NCI-H345 (cell line): ENCODE data around the gene AWAT1.
"Not testable (repeated sequence)": the region's sequence is repeated elsewhere in the genome, so short reads cannot be mapped to it uniquely, and the experiment has no call there.

Experiments used
- DNase-seq: peaks from one replicate; lab custom pipeline; 2025; lab: John Stamatoyannopoulos, UW

The AWAT1 gene

DNA sequence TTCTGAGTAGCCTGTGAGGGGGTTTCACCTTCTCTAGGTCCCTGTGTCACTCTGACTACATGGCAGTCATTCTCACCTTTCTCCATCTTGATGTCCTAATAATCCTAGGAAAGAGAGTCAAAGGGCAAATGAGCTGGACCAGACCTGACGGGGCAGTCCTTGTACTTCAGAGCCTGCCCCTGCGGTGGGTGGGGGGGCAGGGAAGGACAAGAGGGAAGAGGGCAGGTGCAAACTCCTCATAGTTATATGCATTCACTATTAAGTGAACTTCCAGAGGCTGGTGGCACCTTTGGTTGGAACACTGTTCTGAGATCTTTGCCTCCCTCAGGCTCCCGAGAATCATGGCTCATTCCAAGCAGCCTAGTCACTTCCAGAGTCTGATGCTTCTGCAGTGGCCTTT lies at the start of gene AWAT1:
Gene AWAT1, plus strand, starts transcription at position 301 of the 400 bp plus-strand sequence. Its CDS starts 41 bp downstream, at position 342.
- no peak for DNase-seq

DNA sequence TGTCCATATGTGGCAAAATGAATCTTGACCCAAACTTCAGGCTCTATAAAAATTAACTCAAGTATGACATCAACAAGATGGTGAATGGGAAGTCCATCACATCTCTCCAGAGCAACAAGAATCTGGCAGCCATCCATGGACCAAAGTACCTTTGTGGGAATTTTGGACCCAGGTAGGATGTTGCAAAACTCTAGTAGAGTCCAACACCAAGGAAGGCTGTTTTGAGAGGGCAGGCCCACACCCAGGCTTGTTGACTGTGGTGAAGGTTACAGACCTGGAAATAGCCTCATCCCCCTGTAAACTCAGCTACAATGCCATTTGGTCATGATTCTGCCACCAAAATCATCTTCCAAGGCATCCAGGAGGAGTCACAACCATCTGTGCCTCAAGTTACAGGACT lies 44.2 kb upstream of the AWAT1 start:
- no peak for DNase-seq

DNA sequence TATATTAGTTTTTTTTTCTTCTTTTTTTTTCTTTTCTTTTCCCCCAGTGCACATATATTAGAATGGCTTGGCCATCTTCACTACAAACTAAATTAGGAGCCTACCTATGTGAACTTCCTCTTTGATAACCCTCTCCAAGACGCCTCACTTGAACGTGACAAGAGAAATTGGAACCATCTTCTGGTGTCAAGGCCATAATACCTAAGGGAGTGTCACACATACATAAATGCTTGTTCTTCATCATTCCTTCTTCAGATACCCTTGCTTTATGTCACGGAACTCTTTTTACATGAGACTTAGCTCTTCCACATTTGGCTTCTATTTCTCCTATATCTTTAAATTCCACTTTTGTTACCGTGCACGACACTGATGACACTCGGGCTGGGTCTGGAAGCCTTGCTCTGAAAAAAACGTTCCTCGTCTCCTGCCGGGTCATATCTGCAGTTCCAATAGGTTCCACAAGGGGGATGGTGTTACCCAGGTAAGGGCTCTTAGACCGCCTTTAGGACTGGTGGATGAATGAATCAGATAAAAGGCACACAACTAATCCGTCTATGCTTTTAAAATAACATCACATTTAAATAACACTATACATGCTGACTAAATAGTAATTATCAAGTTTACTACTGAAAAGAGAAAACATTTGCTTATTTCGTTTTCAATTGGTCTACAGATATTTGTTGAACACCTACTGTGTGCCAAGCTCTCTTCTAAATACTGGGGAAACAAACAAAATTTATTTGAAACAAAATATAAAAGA lies 37.3 kb upstream of the AWAT1 start:
- DNase-seq = peak; percentile 65

DNA sequence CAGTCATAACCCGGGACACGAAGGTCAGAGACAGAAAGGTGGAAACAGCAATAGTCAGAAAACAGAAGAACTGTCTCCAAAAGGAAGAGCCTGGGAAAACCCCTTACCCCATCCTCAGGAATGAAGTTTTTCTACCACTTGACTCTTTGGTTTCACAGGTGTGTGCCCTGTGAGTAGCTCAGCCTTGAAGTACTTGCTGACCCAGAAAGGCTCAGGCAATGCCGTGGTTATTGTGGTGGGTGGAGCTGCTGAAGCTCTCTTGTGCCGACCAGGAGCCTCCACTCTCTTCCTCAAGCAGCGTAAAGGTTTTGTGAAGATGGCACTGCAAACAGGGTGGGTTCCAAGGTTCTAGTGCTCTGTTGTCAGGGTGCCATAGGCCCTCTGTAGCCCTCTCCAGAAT lies 32.7 kb upstream of the AWAT1 start:
- no peak for DNase-seq

DNA sequence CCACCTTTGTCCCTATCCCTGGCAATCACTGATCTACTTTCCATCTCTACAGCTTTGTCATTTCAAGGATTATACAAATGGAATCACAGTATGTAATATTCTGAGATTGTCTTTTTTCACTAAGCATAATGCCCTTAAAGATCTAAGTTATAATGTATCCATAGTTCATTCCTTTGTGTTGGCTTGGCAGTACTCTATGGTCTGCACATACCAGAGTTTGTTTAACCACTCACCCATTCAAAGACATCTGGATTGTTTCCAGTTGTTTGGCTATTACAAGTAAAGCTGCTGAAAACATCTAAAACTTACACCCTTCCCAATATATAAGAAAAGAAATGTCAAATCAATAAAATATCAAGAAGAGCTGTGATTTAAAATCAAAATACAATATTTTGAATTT lies 26.0 kb upstream of the AWAT1 start:
- DNase-seq = peak; percentile 43

DNA sequence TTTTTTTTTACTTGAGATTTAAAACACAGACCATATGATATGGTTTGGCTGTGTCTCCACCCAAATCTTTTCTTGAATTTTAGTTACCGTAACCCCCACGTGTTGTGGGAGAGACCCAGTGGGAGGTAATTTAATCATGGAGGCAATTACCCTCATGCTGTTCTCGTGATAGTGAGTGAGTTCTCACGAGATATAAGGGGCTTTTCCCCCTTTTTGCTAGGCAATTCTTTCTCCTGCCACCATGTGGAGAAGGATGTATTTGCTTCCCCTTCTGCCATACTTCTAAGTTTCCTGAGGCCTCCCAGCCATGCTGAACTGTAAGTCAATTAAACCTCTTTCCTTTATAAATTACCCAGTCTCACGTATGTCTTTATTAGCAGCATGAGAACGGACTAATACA lies 24.9 kb upstream of the AWAT1 start:
- DNase-seq = peak; percentile 28

DNA sequence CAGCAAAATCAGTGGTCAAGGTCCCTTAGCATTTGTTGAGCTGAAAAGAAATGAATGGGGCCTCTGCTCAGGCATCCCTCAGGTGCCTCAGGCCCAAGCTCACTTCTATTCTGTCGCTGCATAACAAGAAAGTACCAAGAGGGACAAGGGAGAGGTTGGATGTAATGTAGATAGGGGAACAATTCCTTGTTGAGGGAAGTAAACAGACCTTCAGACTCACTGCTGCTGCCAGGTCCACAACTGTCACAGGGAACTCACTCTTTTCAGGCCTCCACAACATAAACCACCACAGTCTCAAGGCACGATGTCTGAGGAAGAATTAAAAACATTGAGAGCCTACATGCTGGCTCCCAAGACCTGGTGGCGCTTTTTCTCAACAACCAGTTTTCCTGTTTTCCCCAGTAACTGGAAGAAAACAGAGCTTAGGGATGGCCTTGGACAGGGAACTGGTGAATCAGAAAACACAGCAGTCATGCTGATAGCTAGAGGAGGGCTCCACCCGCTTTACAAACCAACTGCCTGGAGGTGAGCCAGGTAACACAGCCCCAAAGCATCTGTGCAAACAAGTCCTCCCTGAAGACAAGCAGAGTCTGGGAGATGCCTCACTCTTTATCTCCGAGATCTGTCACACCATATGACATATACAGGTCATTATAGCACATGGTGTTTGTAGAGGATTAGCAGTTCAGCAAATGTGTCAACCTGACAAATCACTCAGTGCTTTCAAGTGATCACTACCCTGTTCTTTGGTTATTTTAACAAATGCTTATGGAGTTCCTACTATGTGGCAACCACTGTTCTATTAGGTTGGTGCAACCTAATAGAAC lies 14.3 kb upstream of the AWAT1 start:
- peak; percentile 95 for DNase-seq

DNA sequence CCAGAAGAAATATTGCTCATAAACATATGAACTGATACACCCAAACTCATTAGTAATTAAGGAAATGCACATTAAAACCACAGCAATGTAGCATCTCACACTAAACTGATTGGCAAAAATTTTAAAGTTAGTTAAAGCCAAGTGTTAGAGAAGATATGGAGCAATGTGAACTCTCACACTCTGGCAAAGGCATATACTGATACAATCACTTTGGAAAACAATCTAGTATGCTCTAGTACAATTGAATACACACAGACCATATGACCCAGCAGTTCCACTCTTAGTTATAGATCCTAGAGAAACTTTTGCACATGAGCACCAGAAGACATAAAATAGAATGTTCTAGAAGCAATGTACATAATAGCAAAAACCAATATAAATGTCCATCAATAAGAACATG lies 8.4 kb upstream of the AWAT1 start:
- DNase-seq = no peak

DNA sequence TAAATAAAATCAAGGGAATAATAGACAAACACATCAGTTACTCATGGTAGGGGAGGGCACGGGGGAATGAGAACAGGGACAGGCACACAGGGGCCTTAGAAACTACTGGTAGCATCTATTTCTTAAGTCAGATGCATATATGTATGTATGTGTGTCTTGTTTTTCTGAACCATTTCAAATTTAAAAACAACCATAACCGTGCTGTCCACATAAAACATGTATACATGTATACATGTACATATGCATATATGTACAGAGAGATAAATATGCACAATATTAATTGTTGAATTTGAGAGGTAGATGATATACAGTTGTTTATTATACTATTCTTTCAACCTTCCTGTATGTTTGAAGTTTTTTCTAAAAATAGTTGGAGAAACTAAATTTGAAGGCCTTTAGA lies 7.8 kb upstream of the AWAT1 start:
- DNase-seq = no peak

DNA sequence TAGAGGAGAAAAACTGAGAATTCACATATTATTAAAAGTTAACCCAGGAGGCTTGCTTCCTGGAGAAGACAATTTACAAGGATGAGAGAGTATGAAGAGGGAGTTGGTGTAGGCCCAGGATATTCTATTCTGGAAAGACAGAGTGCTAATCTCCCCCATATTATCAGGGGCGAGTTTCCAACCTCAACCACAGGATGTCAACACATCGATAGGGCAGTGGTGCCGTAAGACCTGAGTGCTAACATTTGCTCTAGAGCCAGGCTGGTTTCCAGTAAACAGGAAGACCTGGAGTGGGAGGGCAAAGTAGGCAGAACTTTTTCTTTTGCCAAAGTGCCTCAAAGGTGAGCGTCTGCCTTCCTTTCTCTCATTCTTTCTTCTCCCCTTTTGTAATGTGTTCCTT lies 2.8 kb upstream of the AWAT1 start:
- DNase-seq = no peak

DNA sequence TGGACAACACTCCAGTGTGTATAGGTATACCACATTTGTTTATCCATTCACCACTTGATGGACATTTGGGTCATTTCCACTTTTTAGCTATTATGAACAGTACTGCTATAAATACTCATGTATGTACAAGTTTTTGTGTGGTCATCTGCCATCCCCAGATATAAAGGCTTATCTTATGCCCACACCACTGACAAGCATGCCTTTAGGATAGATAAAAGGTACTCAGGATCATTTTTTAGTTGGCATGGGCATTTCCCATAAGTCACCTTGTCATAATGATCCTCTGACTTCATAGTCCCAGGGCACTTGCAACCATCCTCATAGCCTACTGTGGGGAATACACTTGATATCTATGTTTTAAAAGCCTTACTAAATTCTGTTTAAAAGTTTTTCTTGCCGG lies 6.3 kb downstream of the AWAT1 start:
- DNase-seq = no peak

DNA sequence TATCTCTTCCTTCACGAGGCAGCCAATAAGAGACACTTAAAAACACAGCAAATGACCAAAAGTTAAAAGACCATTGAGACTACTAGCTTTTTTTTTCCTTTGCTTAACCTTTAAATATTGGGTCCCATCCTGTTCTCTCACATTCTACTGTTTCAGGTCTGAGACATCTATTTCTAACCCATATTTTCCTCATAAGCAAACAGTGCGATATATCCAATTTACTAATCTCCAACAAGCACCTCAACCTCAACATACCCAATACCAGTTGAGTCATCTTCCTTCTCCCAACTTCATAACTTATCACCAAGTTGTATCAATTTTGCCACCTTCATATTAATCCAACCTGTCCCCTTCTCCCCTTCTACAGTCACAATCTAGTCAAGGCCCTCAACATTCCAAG lies 7.0 kb downstream of the AWAT1 start:
- no peak for DNase-seq

DNA sequence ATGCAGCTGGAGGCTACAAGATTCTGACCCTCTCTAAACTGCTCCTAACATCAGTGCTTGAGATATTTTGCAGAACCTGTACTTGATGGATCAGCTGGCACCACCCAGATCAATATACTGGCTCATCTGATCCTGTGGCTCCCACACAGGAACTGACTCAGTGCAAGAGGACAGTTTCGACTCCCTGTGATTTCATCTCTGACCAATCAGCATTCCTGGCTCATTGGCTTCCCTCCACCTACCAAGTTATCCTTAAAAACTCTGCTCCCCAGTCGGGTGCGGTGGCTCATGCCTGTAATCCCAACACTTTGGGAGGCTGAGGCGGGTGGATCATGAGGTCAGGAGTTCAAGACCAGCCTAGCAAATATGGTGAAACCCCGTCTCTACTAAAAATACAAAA lies 9.1 kb downstream of the AWAT1 start:
- not testable (repeated sequence) for DNase-seq

DNA sequence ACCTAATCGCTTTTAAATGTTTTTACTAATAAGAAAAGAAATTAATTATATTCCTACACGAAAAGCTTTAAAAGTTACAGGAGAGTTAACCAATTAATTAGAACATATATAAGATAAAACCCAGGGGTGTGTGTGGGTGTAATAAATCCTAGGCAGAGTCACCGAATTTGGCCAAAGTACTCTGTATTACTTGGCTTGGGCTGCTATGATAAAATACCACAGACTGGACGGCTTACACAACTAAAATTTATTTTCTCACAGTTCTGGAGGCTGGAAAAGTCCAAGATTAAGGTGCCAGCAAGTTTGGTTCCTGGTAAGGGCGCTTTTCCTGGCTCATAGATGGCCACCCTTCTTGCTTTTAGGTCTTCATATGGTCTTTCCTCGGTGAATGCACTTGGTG lies 10.4 kb downstream of the AWAT1 start:
- DNase-seq = no peak

DNA sequence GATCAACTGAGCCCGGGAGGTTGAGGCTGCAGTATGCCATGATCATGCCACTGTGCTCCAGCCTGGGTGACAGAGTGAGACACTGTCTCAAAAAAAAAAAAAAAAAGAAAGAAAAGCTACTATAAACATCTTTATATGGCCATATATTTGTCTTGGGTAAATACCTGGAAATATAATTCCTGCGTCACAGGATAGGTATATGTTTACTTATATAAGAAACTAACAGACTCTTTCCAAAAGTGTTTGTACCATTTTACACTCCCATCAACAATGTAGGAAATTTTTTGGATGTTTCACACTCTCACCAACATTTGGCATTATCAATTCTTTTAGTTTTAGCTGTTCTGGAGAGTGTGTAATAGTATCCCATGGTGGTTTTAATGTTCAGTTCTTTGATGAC lies 12.8 kb downstream of the AWAT1 start:
- no peak for DNase-seq

DNA sequence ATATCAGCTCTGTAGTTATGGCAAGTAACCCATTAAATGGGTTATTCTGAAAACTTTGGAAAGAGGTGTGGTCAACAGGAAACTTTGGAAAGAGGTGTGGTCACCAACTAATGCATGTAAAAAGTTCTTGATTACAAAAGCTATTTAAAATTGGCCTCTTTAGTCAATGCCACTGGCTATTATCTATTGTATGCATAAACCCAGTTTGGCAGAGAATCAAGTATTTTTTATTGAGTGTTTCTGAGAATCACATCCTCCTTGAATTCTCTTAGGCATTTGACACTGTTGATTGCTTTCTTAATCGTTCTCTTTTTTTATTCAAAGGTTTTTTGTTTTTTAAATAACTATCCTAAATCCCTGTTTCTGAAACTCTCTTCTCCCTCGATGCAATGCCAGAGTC lies 18.0 kb downstream of the AWAT1 start:
- DNase-seq = no peak

DNA sequence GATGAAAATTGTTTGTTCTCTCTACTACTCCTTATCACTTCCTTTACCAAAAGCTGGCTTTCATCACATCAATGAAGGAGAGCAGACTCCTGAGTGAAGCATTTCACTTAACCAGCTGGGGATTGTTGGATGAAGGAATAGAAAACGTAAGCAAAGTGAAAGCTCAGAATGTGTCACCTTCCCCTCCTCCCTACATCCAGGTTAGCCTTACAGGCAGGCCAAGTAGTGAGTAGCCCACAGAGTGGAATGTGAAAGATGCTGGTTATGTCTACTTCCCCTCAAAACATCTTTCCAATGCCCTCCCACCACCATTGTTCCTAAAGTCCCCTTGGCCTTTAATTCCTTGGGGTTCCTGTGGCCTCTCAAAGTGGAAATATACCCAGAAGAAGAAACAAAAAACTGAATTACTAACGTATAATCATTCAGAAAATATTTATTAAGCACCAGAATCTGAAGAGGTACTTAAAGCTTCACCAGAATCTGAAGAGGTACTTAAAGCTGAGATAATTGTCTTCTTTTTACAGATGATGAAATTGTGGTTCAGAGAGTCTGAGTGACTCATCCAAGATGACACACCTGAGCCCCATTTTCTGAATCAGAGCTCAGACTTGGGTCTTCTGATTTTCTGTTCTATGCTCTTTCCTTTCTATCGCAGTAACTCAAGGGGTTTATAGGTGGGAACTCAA lies 19.1 kb downstream of the AWAT1 start:
- no peak for DNase-seq

DNA sequence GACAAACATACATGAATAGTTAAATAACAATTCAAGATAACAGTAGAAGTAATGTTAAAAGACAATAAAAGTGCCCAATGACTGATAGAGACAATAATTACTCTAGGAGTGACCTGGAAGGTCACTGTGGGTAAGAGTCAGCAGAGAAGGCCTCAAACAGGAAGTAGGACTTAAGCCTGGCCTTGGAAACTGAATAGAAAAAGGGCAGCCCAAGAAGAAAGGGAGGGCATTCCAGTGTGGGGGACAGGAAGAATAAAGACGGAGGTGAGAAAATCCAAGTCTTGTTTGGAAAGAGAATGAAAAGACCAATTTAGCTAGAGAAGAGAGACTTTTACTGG lies 19.6 kb downstream of the AWAT1 start:
- DNase-seq = no peak

DNA sequence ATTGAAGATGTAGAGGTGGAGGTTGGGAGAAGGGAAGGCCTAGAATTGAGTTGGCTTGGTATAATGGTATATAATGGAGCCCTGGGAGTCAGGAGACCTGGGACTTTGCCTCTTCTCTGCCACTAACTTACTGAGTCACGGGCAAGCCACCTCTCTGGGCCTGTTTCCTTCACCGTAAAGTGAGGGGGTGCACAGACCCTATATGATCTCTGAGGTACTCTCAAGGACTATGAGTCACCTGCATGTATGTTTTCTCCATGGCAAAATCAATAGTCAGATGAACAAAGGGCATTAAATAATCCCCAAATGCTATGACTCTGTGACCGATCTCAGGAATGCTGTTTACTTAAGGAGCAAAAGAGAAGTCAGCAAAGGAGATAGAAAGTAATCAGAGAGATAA lies 20.5 kb downstream of the AWAT1 start:
- no peak for DNase-seq

DNA sequence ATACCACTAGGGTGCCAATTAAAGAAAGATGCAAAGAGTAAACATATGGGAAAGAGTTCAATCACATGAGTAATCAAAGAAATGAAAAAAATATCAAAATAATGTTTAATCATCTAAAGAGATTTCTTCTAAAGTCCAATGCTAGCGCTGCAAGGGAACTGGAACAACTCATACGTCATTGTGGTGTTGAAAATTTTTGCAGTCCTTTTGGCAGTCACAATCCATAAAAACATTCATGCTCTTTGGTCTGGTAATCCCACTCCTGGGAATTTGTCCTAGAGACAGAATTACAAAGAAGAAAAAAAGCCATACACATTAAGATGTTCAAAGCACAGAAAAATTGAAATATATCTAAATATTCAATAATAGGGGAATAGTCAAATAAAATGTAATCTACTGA lies 21.0 kb downstream of the AWAT1 start:
- DNase-seq = no peak

DNA sequence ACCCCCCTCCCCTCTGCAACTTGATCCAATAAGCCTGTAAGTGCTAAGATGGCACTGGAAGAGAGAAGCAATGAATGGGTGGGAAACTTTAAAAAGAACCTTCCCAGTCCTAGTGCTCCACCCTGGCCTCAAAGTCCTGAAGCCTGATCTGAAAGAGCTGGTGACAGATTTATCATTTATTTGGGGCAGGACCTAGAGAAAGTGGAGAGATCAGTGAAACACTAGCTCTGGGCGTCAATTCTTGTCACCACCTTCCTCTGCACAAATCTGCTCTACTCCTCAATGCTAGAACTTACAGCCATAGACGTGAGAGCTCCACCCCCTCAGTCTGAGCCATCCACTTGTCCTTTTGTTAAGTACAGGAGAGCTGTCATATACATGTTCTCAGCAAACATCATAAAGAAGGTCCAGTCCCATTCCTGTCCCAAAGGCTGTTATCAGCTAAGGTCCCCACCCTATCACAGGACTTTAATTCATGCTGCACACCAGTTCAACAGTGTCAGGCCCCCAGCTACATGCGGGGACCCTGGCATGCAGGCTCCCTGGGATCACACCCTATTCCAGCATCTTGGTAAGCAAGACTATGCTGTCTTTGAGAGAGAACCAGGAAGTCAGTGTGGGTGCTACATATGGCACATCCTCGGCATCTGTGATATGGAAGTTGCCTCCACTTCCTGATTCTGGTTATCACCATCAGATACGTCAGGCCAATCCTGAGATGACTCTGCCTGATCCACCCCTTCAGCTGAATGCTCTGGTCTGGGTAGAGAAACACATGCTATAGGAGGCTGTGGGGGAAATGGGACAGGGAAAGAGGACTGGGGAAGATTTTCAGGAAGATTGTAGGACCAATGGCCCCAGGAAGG lies 23.2 kb downstream of the AWAT1 start:
- DNase-seq = no peak

DNA sequence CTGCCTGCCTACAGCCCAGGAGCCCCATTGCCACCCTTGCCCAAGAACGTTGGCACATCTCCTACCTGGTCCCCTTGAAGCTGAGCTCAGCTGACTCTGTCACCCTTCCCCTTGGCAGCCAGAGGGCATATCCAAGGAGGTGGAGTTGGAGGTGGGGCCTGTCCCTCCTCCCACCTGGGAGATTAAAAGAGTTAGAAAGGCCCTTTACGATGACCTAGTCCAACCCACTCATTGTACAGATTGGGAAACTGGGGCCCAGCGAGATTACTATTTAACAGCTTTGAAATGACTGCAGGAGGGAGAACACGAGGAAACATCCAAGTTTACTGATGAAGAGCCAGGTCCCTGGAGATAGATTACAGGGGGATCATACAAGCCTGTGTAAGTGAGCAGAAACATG lies 25.6 kb downstream of the AWAT1 start, which contains the start of gene P2RY4:
Gene P2RY4, minus strand, starts transcription at position 101 of the 400 bp plus-strand sequence. CDS start 580 bp downstream, outside the sequence.
- DNase-seq = no peak
